Subcutaneous adipose tissue (tissue), 4 donors: ENCODE data around the gene MMP14. TPM values are rescaled to one million over a fixed set of nuclear protein-coding genes. Genes with fewer than 3 reads are reported as not detected.

Experiments
- total RNA-seq, 4 donors: library from RNA; depleted of rRNA; stranded (reverse); fragments of >200 nt; gene quantifications; one replicate each; pipeline ENCODE4 v1.1.0, GENCODE V29; 2016
- TF ChIP-seq, protein P1 (sequence below): fragments of 450-650 bp; IDR thresholded peaks from one replicate; pipeline ENCODE4 v1.5.1; 2016; ENCODE audit warnings: low read depth, mild to moderate bottlenecking, control low read depth, antibody characterized with exemption, moderate library complexity

The MMP14 gene
- total RNA-seq, 4 donors from 2014 or later, result 134 to 284 (median 217) TPM

DNA sequence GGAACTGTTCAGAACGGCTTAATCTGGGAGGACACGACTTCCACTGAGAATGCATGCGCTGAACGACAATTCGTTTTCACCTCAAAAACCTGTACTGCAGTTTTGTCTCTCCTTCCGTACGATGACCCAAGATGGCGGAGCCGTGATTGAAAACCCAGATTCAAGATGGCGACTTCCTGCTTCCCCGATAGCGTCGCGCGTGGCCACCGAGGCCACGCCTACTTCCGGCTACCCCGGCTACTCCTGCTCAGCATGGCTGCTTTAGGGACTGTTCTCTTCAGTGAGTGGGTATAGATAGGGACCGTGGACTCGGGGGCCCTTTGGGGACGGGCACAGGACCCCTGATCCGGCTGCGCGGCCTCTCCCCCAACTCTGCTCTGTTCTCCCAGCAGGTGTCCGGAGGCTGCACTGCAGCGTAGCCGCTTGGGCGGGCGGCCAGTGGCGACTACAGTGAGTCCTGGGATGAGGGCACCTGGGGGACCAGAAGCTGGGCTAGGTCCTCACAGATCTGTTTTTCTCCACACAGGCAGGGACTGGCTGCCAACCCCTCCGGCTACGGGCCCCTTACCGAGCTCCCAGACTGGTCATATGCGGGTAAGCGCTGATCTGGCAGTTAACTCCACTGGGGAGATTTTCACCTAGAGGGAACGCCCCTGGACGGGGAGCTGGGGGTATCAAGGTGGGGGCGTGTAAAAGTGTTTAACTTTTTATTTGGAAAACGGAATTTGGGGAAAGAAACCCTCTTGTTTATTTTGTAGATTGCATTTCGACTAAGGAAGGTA lies 6.5 kb upstream of the MMP14 start, which contains the start of gene MRPL52:
MRPL52 (plus strand) TSS at position 227 of the 782 bp plus-strand sequence; CDS start at position 253, 26 bp downstream.
- TF ChIP-seq, protein P1, sequence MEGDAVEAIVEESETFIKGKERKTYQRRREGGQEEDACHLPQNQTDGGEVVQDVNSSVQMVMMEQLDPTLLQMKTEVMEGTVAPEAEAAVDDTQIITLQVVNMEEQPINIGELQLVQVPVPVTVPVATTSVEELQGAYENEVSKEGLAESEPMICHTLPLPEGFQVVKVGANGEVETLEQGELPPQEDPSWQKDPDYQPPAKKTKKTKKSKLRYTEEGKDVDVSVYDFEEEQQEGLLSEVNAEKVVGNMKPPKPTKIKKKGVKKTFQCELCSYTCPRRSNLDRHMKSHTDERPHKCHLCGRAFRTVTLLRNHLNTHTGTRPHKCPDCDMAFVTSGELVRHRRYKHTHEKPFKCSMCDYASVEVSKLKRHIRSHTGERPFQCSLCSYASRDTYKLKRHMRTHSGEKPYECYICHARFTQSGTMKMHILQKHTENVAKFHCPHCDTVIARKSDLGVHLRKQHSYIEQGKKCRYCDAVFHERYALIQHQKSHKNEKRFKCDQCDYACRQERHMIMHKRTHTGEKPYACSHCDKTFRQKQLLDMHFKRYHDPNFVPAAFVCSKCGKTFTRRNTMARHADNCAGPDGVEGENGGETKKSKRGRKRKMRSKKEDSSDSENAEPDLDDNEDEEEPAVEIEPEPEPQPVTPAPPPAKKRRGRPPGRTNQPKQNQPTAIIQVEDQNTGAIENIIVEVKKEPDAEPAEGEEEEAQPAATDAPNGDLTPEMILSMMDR, result no peak

- TF ChIP-seq, protein P1, result no peak
These were observed 5.9 kb upstream of the MMP14 start for GRCh38 chr14:22830443-22831010.

DNA sequence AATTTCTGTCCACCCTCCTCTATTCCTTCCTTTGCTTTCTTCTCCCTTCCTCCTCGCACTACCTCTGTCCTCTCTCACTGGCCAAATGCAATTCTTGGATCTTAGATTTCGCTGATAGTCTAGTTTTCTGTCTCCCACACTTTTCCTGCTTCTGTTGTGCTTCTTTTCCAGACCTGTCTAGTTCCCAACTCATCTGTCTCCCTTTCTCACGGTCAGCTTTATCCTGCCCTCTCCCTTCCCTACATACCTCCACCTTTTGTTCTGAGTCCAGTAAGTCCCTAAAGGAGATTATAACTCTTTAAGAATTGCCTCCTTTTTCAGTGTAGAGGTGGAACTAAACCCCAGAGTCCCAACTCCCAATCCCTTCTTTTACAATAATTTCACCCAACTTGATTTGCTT lies 880 bp upstream of the MMP14 start:
- TF ChIP-seq, protein P1, result no peak

GRCh38 chr14:22837114-22837749 lies 847 bp downstream of the MMP14 start:
- TF ChIP-seq, protein P1, result no peak

DNA sequence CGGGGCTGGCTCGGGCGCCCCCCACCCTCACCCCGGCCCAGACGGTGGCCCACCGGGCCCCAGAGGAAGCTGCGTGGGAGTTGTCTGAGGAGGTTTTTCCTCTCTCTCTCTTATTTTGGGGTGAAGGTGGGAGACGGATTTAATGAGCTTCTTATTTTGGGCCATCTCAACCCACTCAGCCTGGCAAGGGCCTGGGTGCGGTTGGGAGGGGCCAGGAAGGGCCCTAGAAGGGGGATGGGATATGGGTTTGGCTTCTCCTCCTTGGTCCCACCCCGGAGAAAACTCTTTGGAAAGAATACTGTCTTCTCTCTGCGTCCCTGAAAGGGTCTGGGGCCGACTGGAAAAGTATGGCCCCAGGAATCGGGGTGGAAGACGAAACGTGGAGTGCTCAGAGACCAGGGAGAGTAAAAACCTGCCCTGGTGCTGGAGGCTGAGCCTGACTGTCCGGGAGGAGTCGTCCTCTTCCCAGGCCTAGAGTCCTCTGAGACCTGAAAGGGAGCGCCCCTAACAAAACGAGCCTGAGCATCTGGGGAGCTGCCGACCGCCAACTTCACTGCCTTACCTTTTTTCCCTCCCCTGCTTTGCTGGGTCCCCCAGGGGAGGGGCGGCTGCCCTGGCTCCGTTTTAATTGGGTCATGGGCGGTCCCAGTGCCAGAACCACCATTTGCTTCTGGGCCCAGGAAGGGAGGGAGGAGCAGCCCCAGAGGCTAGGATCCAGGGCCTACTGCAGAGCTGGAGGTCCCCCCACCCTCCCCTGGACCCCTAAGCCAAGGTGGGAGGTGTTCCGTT lies 1.6 kb downstream of the MMP14 start:
- TF ChIP-seq, protein P1, result no peak

GRCh38 chr14:22838631-22839041 lies 2.3 kb downstream of the MMP14 start:
- TF ChIP-seq, protein P1, result no peak
